C4-2B (cell line): Measurements from ENCODE around the gene BACE1-AS.

Source experiments
- CTCF ChIP-seq: fragments of 450-650 bp; conservative IDR thresholded peaks from 2 replicates; pipeline ENCODE4 v1.5.1; 2017; ENCODE audit warnings: mild to moderate bottlenecking
- ZFX ChIP-seq: fragments of 450-650 bp; IDR thresholded peaks from 2 replicates; pipeline ENCODE4 v1.6.1; 2017

GRCh38 chr11:117284053-117284452 is 7.1 kb upstream of the BACE1-AS start:
- no peak for TF ChIP-seq CTCF
- TF ChIP-seq ZFX: no peak
